Coronary artery (tissue), 2 donors: Measurements from ENCODE around the gene FSTL4.
A peak's percentile ranks its signal among the peaks of the same experiment; 100 is the strongest.

Experiments used
- DNase-seq: peaks from one replicate; pipeline ENCODE4 v3.0.0-alpha.2; 2017; ENCODE audit warnings: low spot score
- H3K27ac ChIP-seq, 2 donors: fragments of 200-600 bp; sonication (generic); one replicate each; pipeline ENCODE4 v1.5.1; 2016 to 2019
- H3K4me3 ChIP-seq: fragments of 200-600 bp; sonication (generic); 2 replicates; pipeline ENCODE4 v1.5.1; 2016; ENCODE audit warnings: mild to moderate bottlenecking, moderate library complexity
- TF ChIP-seq, protein P1 (sequence below): fragments of 200-600 bp; sonication (generic); IDR thresholded peaks from one replicate; pipeline ENCODE4 v1.5.1; 2019; ENCODE audit warnings: antibody characterized with exemption

The FSTL4 gene

DNA sequence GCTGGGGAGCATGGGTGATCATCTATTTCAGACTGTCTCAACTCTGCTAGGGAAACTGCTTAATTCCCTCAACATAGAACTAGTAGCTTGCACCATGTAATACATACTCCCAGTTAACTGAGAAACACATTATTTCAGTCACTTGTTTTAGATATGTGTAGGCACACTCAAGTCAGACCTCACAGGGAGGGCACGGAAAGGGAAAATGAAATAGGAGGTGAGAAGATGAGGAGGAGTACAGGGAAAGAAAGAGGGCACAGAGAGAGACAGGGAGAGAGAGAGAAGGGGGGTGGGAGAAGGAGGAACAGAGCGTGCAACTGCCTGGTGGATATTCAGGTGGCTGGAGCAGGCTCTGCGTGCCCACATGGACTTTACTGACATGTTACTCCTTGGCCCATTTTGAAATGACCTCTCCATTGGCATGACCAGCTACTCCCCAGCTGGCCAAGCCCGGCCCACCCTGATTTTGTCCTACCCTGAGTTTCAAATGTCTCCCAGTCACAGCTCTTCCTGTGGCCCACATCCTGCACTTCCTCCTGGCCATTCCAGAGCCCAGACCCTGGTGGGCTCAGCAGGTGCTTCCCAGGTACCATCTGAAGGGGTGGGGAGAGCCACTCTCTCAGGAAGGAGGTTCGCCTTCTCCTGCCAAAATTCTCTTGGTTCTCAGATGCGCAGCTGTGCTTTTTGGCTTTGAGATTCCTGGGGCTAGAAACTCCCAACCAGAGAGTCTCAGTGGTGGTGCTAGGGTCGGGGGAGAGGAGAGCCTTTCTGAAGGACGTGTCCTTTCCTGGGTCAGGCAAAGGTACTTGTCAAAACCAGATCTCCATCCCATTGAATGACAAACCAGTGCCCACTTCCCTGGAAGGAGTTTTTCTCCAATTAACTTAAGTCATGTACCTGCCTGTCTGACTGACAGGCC lies 229.4 kb downstream of the FSTL4 start:
- no peak overlapping the region for H3K4me3 ChIP-seq
- no peak overlapping the region for H3K27ac ChIP-seq
- TF ChIP-seq, protein P1, sequence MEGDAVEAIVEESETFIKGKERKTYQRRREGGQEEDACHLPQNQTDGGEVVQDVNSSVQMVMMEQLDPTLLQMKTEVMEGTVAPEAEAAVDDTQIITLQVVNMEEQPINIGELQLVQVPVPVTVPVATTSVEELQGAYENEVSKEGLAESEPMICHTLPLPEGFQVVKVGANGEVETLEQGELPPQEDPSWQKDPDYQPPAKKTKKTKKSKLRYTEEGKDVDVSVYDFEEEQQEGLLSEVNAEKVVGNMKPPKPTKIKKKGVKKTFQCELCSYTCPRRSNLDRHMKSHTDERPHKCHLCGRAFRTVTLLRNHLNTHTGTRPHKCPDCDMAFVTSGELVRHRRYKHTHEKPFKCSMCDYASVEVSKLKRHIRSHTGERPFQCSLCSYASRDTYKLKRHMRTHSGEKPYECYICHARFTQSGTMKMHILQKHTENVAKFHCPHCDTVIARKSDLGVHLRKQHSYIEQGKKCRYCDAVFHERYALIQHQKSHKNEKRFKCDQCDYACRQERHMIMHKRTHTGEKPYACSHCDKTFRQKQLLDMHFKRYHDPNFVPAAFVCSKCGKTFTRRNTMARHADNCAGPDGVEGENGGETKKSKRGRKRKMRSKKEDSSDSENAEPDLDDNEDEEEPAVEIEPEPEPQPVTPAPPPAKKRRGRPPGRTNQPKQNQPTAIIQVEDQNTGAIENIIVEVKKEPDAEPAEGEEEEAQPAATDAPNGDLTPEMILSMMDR, result no peak
- peak; percentile 60 for DNase-seq

DNA sequence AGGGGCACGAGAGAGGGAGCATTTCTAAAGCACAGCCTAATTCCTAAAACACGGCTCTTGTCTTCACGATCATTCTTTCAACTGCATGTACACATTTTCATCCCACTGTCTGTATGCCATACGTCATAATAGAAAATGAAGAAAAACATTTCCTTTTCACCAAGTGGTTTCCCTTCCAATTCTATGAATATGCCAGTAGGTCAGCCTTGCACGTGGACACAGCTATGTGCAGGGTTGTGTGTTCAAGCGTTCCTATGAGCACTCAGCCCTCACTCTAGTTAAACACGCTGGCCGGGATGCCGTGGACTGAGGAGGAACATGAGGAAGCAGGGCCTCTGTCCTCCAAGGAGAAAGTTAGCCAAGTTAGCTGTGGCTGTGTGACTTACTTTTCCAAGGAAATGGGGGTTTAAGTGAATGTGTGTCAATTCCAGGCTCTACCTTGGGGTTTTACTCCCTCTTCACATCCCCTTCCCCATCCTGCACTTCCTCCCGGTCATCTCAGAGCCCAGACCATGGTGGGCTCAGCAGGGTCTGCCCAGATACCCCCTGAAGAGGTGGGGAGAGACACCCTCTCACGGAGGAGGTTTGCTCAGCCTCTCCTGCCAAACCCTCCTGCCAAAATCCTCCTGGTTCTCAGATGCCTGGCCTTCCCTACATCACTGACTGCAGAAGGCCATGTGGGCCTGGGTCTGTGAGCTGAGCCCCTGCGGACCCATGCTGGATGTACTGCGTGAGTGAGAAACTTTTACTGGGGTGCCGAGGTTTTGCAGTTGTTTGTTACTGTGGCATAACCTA lies 230.6 kb downstream of the FSTL4 start:
- DNase-seq, result peak; percentile 53
- TF ChIP-seq, protein P1, result no peak
- Histone ChIP-seq H3K27ac (no peak overlapping the region), H3K4me3 (no peak overlapping the region)

DNA sequence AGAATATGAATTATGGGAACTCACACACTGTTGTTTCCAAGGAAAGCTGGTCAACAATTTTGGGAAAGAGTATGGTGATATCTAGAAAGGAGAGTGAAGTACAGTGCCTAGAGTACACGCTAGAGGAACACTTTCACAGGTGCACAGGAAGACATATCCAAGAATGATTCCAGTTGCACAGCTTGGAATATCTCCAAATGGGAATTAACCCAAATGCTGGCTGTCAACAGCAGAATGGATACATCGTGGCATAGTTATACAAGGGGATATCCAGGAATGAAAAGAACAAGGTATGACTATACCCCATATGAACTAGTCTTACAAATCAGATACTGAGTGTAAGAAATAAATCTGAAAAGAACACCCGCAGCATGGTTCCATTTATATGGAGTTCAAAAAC lies 231.3 kb downstream of the FSTL4 start:
- no peak overlapping the region for H3K27ac ChIP-seq
- H3K4me3 ChIP-seq, result no peak overlapping the region
- no peak for DNase-seq
- TF ChIP-seq, protein P1, result no peak

DNA sequence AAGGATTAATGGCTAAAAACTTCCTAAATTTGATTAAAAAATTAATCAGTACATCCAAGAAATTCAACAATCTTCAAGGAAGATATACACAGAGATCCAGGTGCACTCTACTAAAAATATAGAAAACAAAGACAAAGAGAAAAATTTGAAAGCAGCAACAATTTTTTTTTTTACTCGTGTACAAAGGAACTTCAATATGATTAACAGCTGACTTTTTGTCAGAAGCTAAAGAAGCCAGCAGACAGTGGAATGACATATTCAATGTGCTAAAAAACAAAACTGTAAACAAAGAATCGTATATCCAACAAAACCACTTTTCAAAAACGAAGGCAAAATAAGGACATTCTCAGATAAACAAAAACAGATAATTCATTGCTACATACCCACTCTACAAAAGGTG lies 234.6 kb downstream of the FSTL4 start:
- TF ChIP-seq, protein P1, result no peak

DNA sequence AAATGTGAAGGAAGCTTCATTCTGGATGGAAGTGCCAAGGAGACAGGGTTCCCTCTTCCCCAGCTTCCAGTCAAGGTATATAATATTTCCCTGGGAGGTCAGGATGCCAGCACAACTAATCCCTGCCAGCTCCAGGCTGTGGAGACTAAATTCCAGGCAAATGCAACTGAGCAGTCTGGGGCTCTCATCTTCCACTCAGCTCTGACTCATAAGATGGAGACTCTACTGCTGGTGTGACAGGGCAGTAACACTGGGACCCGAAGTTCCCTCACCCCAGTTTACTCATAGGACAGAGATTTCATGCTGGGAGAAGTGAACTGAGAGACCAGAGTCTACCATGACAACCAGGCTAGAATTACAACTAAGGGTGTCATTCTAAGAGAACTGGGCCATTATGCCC lies 235.4 kb downstream of the FSTL4 start:
- peak; percentile 29 for DNase-seq

More for the DNA sequence above, 234.6 kb downstream of the FSTL4 start:
- no peak overlapping the region for H3K4me3 ChIP-seq
- no peak for DNase-seq
- H3K27ac ChIP-seq, result no peak overlapping the region

DNA sequence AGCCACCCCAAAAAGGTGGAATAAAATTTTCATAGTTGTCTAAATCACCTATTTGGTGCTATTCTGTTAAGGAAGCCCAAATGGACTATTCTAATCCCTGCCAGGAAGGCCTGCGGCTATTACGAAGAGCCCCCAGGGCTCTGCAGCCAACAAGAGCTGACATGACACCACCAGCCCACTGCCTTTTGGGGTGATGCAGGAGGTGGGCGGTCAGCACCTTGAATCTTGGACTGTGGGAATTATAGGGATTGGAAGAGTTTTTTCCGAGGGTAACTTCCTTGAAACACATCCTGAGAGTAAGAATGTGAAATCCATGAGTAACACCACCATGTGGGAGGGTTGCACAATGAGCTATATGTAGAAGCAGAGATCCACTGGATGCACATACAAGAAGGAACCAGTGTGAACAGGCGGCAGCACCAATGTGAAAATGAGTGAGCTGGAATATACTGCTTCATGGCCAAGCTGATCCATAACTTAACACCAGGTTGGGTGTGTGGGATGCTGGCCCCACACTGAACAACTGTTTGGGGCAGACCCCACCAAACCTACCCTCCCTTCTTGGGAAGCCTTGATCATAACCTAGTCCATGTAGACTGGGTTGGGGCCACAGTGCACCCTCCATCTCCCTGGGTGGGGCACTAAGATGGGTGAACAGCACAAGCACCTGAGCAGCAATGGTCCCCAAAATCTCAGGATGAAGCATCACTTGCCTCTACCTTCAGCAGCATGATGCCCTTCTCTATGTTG lies 239.0 kb downstream of the FSTL4 start:
- DNase-seq, result peak; percentile 40
- H3K27ac ChIP-seq, result no peak overlapping the region
- TF ChIP-seq, protein P1, result no peak
- no peak overlapping the region for H3K4me3 ChIP-seq

More for the DNA sequence above, 235.4 kb downstream of the FSTL4 start:
- TF ChIP-seq, protein P1, result no peak
- H3K4me3 ChIP-seq, result no peak overlapping the region
- H3K27ac ChIP-seq, result no peak overlapping the region
